HG02970 (cell line): ENCODE data around the gene MTA1.

Experiments
- ATAC-seq: cut with Tn5 transposase; IDR thresholded peaks from one replicate; pipeline ENCODE4 v1.9.1; 2021; ENCODE audit warnings: mild to moderate bottlenecking, moderate library complexity, moderate number of reproducible peaks; ENCODE audit not compliant: unreplicated experiment, low FRiP score

MTA1 gene

GRCh38 chr14:105386581-105387529 lies 32.8 kb upstream of the MTA1 start:
- ATAC-seq: no peak

GRCh38 chr14:105387530-105387922 lies 32.1 kb upstream of the MTA1 start:
- ATAC-seq: no peak

GRCh38 chr14:105388110-105388951 lies 31.3 kb upstream of the MTA1 start:
- no peak for ATAC-seq

DNA sequence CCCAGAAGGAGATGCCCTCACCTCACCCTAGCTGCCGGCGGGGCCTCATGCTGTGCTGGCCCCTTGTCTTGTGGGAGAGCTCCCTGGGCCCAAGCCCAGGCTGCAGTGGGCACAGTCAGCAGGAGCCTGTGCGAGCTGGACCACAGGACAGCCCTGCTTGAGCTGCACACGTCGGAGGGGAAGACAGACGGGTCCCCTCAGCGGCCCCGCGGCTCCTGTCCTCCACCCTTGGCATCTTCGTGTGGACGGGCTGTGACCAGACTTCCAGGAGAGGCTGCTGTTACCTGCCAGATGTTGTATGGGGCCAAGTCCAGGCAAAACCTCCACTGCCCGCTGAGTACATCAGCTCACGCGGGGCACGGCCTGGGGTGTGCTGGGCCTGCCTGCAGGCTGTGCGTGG lies 30.7 kb upstream of the MTA1 start:
- no peak for ATAC-seq

- ATAC-seq: no peak
These were observed 30.1 kb upstream of the MTA1 start for GRCh38 chr14:105389534-105389933.

GRCh38 chr14:105389976-105390848 lies 29.4 kb upstream of the MTA1 start:
- no peak for ATAC-seq

DNA sequence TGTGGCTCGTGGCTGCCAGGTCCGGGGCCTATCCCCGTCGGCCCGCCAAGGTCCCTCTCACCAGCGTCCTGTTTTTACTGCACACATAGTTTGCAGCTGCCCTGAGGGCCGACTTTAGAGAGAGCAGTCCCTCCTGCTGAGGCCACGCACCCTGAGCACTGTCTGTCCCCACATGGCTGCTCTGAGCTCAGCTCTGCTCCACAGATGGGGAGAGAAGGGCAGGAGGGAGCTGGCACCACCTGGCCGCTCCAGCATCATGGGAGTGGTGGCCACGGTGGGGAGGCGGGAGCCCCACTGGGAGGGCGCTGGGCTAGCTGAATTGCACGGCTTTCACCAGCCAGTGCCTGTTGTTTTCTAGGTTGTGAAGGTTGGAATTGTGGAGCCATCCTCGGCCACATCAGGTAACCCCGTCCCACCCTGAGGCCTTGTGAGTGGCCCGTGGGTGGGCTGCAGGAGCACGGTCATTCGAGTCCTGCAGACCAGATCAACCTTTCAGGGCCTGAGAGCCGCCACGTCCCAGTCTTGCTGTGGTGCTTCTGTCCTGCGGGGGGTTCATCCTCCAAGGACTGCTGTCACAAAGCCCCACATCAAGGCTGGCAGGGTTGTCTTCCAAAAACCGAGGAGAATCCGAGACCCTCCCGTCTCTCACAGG lies 28.7 kb upstream of the MTA1 start:
- no peak for ATAC-seq

GRCh38 chr14:105391541-105391940 lies 28.1 kb upstream of the MTA1 start:
- ATAC-seq: no peak

DNA sequence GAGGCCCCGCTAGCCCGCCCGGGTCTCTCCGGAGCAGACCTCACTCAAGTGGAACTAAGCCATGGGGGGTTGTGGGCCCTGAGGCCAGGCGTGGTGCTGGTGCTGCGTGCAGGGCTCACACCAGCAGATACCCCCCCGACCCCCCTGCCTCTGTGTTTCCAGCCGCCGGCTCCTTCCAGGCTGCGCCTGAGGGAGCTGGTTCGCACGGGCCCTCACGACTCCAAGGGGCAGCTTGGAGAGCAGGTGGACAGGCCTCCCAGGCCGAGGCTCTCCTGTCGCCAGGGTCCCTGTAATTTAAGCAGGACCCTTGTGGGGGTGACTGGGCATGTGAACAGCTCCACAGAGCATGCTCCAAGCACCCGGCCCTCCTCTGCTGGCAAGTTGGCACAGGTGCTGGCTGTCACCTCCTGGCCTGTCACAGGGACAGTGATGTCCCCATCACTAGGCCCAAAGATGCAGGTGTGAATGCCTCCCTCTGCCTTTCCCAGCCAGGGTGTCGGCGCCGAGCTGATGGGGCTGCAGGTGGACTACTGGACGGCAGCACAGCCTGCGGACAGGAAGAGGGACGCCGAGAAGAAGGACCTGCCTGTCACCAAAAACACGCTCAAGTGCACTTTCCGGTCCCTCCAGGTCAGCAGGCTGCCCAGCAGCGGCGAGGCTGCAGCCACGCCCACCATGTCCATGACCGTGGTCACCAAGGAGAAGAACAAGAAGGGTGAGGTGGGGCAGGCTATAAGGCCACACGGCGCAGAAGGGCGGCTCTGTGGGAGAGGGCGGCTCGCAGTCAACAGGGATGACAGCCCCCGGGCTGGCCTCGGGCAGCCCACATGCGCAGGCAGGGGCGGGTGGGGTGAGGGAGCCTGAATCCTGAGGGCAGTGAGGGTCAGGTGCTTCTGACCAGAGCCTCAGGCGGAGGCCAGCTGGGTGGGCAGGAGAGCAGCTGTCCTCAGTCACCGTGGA lies 27.2 kb upstream of the MTA1 start:
- ATAC-seq: no peak

DNA sequence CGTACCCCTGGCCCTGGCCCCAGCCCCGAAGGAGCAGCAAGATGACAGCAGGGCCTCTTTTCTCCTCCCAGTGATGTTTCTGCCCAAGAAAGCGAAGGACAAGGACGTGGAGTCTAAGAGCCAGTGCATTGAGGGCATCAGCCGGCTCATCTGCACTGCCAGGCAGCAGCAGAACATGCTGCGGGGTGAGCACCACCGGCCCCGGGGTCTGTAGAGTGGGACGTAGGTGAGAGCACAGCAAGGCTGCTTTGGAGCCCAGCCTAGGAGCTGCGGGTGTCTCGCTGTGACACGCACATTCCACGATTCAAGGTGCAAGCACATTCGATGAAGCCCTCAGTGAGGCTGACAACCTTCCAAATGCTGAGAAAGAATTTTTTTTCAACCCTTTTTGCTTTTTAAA lies 26.5 kb upstream of the MTA1 start:
- no peak for ATAC-seq

DNA sequence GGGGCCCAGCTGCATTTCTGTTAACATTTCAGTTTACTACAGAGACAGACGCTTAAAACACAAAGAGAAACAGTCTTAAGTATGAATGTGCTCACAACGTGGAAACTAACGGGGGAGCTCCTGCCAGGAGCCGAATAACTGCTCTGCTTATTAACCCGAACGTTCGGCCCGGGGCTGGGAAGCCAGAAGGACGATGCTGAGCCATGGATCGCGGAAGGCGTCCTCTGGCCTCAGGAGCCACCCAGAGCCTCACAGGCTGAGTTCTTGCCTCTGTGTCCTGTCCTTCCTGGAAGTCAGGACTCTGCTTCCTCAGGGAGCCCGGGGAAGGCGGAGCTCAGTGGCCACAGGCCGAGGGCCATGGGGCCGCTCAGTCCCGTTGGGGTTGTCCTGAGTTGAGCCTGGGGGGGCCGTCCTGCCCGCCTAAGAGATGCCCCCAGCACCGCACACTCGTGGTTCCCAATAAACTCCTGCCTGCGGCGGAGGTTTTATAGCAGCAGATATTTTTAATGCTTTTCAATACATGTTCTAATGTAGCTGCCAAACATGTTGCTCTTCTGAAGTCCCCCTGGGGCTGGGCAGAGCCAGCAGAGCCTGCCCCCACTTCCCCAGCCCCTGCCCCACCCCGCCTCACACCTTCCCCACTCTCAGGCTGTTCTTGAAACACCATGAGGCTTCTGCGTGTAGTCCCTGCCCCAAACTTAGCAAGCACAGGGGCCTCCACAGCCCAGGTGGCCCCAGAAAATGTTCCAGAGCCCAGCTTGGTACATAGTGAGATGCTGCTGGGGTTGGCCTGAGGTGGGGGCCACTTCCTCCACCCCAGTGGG lies 24.7 kb upstream of the MTA1 start:
- no peak for ATAC-seq

DNA sequence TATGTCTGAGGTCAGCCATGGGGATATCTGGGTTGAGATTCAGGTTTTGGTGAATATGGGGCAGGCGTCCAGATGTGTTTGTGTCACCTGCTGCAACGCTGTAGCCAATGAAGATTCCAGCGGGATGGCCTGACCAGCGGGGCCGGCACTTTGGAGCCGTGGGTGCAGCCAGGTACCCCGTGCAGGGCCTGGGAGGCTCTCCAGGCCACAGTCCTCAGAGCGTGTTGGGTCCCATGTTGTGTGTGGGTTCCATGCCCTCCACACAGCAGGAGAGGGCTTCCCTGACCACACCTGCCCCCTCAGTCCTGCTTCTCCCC lies 24.1 kb upstream of the MTA1 start:
- ATAC-seq: no peak

- no peak for ATAC-seq
These were observed 22.2 kb upstream of the MTA1 start for GRCh38 chr14:105397350-105397931.

DNA sequence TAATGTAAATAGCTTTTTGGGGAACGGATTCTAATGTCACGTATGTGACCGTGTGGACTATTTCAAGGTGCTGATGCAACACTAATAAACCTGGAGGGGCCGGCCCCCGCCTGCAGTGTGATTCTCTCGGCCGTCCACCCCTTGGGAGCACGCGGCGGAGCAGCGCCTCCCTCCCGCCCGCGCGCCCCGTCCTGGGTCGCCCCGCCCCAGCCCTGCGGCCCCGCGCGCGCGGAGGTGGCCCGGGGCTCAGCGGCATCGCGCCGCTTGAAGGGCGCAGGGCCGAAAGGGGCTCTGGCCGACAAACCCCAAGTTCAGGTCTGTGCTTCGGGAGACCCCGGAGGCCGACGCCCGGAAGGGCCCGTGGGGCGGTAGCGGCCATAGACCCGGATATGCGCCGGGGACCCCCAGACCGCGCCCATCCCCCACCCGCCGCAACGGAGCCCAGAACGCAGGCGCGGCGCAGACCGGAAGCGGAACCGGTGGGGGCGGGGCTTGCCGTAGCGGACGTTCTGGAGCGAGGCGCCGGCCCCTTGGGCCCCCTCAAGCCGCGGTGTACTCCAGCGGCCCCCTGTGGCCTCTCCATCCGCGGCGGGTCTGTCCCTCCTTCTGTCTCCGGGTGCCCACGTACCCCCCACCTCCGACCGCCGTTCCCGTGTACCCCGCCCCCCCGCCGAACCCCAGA lies 21.4 kb upstream of the MTA1 start, which contains the start of gene TEX22:
Gene TEX22, plus strand, starts transcription at position 495 of the 682 bp plus-strand sequence. CDS start 803 bp downstream, outside the sequence.
- peak; percentile 68 for ATAC-seq

DNA sequence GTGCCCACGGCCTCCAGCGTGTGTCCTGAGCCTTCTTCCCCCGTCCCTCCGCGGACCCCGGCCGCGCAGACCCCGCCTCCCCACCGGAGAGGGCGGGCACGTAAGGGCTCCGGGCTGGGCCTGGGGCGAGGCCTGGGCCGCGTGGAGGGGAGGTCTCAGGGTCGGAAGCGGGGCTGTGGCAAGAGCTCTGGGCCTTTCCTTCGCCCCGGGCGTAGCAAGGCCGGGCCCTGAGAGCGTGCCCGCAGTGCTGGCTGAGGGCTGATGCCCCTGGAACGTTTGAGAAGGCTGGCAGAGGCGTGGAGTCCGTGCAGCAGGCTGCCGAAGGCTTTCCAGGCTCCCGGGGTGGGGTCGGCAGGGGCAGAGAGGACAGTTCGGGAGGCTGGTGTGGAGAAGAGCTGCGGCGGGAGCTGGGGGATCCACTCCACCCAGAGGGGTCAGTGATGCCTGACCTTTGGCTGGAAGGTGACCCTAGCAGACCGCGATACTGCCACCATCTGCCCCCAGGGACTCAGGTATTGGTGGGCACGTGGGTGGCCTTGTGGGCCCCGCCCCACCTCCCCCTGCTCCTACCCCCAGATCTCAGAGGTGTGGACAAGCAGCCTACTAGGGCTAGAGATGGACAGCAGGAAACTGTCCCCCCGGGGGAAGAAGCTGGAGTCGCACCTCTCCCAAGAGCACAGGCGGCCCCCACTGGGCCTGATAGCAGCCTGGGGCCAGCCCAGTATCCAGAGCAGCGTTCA lies 20.7 kb upstream of the MTA1 start:
- peak; percentile 19 for ATAC-seq

GRCh38 chr14:105399466-105399775 lies 20.2 kb upstream of the MTA1 start:
- no peak for ATAC-seq

- no peak for ATAC-seq
These were observed 19.6 kb upstream of the MTA1 start for GRCh38 chr14:105400016-105400415.
